Nephron (organoid): Measurements from ENCODE around the gene KDM3B.

Source experiments
- H3K27ac Mint-ChIP-seq, 3 experiments: 2 replicates each; pipeline ENCODE4 v1.8.0; 2020; ENCODE audit warnings: mixed read lengths in 3 of 3, mild to moderate bottlenecking in 2 of 3, moderate library complexity in 1 of 3
- H3K27me3 Mint-ChIP-seq: 2 replicates; pipeline ENCODE4 v1.8.0; 2021; ENCODE audit warnings: low read depth, mild to moderate bottlenecking, moderate library complexity, mixed read lengths
- H3K36me3 Mint-ChIP-seq: 2 replicates; pipeline ENCODE4 v1.8.0; 2020; ENCODE audit warnings: low read depth, mixed read lengths
- H3K4me1 Mint-ChIP-seq: 2 replicates; pipeline ENCODE4 v1.8.0; 2020; ENCODE audit warnings: mixed read lengths
- H3K4me3 Mint-ChIP-seq, 3 experiments: 2 replicates each; pipeline ENCODE4 v1.8.0; 2020; ENCODE audit warnings: mild to moderate bottlenecking in 3 of 3, mixed read lengths in 3 of 3, moderate library complexity in 2 of 3
- H3K9me3 Mint-ChIP-seq: 2 replicates; pipeline ENCODE4 v1.8.0; 2020; ENCODE audit warnings: mixed read lengths
- CTCF ChIP-seq, 3 experiments: fragments of 200-600 bp; sonication (generic); IDR thresholded peaks; one replicate each; pipeline ENCODE4 v1.5.0; 2021; ENCODE audit warnings: antibody characterized with exemption in 3 of 3; ENCODE audit not compliant: unreplicated experiment in 3 of 3

Gene KDM3B

DNA sequence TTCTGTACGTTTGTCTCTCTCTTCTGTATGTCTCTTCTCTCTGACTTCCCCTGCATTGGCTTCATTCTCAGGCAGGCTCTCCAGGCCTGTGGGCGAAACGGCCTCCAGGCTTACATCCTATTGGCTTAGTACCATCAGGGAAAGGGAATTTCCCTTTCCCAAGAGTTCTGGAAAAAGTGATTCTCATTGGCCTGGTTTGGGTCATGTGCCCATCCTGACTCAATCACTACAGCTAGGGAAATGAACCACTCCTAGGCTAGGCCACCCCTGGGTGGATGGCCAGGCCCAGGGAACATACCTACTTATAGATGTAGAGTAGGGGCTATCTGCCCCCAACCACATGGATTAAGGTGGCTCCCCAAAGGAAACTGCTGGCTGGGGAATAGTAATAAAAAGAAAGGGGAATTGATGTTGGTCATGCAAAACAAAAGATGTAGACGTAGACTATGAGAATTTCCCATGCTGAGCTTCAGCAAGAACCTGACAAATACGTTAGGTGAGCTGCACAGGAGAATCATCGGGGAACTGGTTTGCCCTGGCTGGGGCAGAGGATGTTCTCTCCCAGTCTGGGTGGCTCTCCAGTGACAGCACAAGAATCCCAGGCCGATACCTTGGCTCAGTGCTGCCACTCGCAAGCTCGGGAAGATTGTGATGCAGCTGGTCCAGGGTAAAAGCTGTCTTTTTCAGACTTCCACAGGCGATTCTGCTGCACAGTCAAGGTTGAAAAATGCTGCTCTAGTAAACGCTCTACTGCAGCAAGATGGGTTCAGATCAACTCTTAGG, 109.0 kb downstream of the KDM3B start:
- Mint-ChIP-seq H3K4me1 (peaks cover 25% of the 10 kb centered on the region), H3K4me3 (peak overlapping the region in 2 of 3 experiments; percentile 54 to 61), H3K36me3 (peaks cover 1% of the 10 kb centered on the region), H3K27ac (peak overlapping the region; percentile 8 to 84 (median 52)), H3K9me3 (no peaks in the 10 kb centered on the region), H3K27me3 (peaks cover 15% of the 10 kb centered on the region)
- TF ChIP-seq CTCF (IDR thresholded peaks at IDR 0.05; ENCODE audit: unreplicated experiment in 3 of 3): no peak

DNA sequence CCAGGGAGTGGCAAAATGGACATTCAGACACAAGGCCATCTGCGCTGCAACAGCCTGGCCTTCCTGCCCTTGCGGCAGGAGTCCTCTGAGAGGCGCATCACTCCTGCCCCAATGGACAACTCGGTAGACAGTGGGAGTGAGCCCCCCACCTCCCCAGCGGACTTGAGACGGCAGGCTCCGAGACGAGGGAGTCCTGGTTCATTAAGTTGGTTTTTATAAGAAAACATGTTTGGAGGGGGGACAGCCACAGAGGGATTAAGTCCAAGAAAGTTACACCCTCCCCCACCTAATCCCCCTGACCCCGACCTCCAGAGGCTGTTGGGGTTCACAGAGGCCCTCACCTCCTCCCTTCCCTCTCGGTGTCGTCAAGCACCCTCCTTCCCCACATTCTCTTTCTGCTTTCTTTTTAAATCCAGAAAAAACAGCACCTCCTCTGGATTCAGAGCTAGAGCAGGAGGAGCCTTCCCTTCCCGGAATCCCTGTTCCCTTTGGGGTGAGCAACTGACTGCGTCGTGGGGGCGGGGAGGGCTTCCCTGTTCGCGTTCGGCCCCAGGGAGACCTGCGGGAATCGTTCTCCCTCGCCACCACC, 111.0 kb downstream of the KDM3B start:
- peaks cover 21% of the 10 kb centered on the region for H3K36me3 Mint-ChIP-seq
- peaks cover 31% of the 10 kb centered on the region for H3K4me1 Mint-ChIP-seq
- peak overlapping the region; percentile 88 to 93 (median 92) for H3K4me3 Mint-ChIP-seq
- no peak for TF ChIP-seq CTCF (IDR thresholded peaks at IDR 0.05; ENCODE audit: unreplicated experiment in 3 of 3)
- H3K27me3 Mint-ChIP-seq: peaks cover 31% of the 10 kb centered on the region
- peak overlapping the region; percentile 94 to 99 (median 98) for H3K27ac Mint-ChIP-seq
- H3K9me3 Mint-ChIP-seq: no peaks in the 10 kb centered on the region

DNA sequence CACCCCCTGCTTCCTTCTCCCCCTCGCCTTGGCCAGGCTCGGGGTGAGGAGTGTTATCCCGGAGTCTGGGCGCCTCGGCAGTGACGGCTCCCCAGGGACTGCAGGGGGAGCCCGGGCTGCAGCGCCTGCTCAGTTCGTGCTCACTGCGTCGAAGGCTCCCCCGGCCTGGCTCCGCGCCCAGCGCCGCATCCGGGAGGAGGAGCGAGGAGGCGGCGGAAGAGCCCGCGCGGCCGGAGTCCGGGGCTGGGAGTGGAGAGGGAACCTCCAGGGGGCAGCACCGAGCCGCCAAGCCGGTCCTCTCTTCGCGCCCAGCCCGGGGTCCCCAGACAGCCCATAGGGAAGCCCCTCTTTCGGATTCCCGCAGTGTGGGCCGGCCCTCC, 111.5 kb downstream of the KDM3B start:
- Mint-ChIP-seq H3K27ac (peak overlapping the region; percentile 94 to 99 (median 98)), H3K4me1 (peaks cover 35% of the 10 kb centered on the region), H3K9me3 (no peaks in the 10 kb centered on the region), H3K27me3 (peaks cover 30% of the 10 kb centered on the region), H3K36me3 (peaks cover 25% of the 10 kb centered on the region), H3K4me3 (peak overlapping the region; percentile 88 to 93 (median 92))
- TF ChIP-seq CTCF (IDR thresholded peaks at IDR 0.05; ENCODE audit: unreplicated experiment in 3 of 3): peak; percentile 97 to 98 (median 97)

DNA sequence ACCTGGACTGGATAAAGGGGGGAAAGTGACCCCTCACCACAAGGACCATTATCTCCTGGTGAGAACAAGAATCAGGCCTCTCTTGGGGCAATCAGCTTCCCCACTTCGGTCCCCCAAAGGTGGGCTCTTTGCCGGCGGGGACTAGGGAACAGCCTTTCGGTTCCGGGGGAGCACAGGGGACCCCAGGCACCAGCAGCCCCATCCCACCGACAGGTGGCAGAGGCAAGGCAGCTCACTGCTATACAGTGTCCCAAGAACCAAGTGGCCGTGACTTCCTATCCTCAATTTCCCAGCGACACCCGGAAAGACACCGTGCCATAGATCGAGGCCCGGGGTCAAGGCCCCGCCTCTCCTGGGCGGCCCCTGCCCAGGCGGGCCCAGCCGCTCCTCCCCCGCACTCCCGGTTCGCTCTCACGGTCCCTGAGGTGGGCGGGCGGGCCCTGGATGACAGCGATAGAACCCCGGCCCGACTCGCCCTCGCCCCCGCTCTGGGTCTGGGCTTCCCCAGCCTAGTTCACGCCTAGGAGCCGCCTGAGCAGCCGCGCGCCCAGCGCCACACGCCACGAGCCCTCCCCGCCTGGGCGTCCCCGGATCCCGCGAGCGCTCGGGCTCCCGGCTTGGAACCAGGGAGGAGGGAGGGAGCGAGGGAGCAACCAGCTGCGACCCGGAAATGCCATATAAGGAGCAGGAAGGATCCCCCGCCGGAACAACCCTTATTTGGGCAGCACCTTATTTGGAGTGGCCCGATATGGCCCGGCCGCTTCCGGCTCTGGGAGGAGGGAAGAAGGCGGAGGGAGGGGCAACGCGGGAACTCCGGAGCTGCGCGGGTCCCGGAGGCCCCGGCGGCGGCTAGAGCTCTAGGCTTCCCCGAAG, 112.1 kb downstream of the KDM3B start:
- peak; percentile 48 to 68 (median 58) for TF ChIP-seq CTCF (IDR thresholded peaks at IDR 0.05; ENCODE audit: unreplicated experiment in 3 of 3)
- Mint-ChIP-seq H3K4me3 (peak overlapping the region; percentile 88 to 93 (median 92)), H3K27ac (peak overlapping the region; percentile 94 to 98 (median 96)), H3K36me3 (peaks cover 25% of the 10 kb centered on the region), H3K9me3 (no peaks in the 10 kb centered on the region), H3K4me1 (peaks cover 35% of the 10 kb centered on the region), H3K27me3 (peaks cover 29% of the 10 kb centered on the region)

GRCh38 chr5:138465261-138466124, 113.0 kb downstream of the KDM3B start, which contains the start of gene EGR1:
EGR1 (plus strand) TSS chr5:138465479; CDS start chr5:138465762, 283 bp downstream.
- Mint-ChIP-seq H3K4me1 (peaks cover 32% of the 10 kb centered on the region), H3K27me3 (peaks cover 29% of the 10 kb centered on the region), H3K27ac (peak within 1 kb of the TSS; percentile 94 to 98 (median 96)), H3K36me3 (peaks cover 25% of the 10 kb centered on the region), H3K9me3 (no peaks in the 10 kb centered on the region), H3K4me3 (peak within 1 kb of the TSS; percentile 88 to 93 (median 92))
- no peak for TF ChIP-seq CTCF (IDR thresholded peaks at IDR 0.05; ENCODE audit: unreplicated experiment in 3 of 3)
